AG04450 (cell line): ENCODE data around the gene METTL9. TPM values are rescaled to one million over a fixed set of nuclear protein-coding genes. Genes with fewer than 3 reads are reported as not detected.
"Not testable (repeated sequence)": the region's sequence is repeated elsewhere in the genome, so short reads cannot be mapped to it uniquely, and the experiment has no call there.

Experiments
- CTCF ChIA-PET: fragments of 300-600, 350-600 bp; formaldehyde crosslinking; extraction: SDS; loops from one replicate; lab custom pipeline; 2022; ENCODE audit warnings: antibody characterized with exemption, inconsistent platforms; lab: Charles Lee
- POLR2A ChIA-PET: fragments of 350-600 bp; formaldehyde crosslinking; extraction: SDS; loops from one replicate; lab custom pipeline; 2021; ENCODE audit warnings: antibody characterized with exemption, inconsistent platforms; lab: Yijun Ruan, JAX
- DNase-seq: peaks from one replicate; pipeline ENCODE4 v3.0.0-alpha.2; 2011; ENCODE audit warnings: low read depth, low spot score
- H3K27ac ChIP-seq: one replicate; pipeline ENCODE4 v1.5.1; 2012; ENCODE audit warnings: low read depth, low read length, control low read depth
- H3K27me3 ChIP-seq: one replicate; pipeline ENCODE4 v1.6.0; 2012; ENCODE audit warnings: low read length; ENCODE audit not compliant: control insufficient read depth, insufficient read depth
- H3K4me3 ChIP-seq: 2 replicates; pipeline ENCODE4 v1.5.1; 2011; ENCODE audit warnings: mild to moderate bottlenecking, low read depth, low read length, control low read depth
- H3K9me3 ChIP-seq: 2 replicates; pipeline ENCODE4 v1.5.1; 2012; ENCODE audit warnings: low read length; ENCODE audit not compliant: control insufficient read depth, insufficient read depth
- CTCF ChIP-seq: IDR thresholded peaks from 2 replicates; pipeline ENCODE4 v1.5.1; 2011; ENCODE audit warnings: low read depth, low read length, control low read depth, inconsistent platforms
- polyA plus RNA-seq: library from polyadenylated mRNA; depleted of rRNA; stranded (reverse); fragments of >200 nt; gene quantifications from 2 replicates; pipeline ENCODE4 v1.2.3, GENCODE V29; 2011

The METTL9 gene
- polyA plus RNA-seq, 1 experiment = 142 TPM

- Histone ChIP-seq H3K27me3 (peaks cover 8% of the 10 kb centered on the region), H3K9me3 (no peaks in the 10 kb centered on the region), H3K4me3 (no peak overlapping the region), H3K27ac (no peak overlapping the region)
- ChIA-PET CTCF (interaction anchor here (0.5 to 5.2 kb wide), 3 partner anchors 8 to 44 kb away, joined by 4 to 67 read pairs (median 5); no protein-coding TSS in a partner anchor), POLR2A (no interaction called here)
- TF ChIP-seq CTCF = no peak
- DNase-seq = no peak
Measured at GRCh38 chr16:21664801-21665492, 65.6 kb downstream of the METTL9 start.

- CTCF ChIA-PET = interaction anchor here (1.1 to 5.2 kb wide), 2 partner anchors 9 to 42 kb away, joined by 4 to 67 read pairs; no protein-coding TSS in a partner anchor
- Histone ChIP-seq H3K27me3 (peaks cover 8% of the 10 kb centered on the region), H3K4me3 (no peak overlapping the region), H3K9me3 (no peaks in the 10 kb centered on the region), H3K27ac (no peak overlapping the region)
- POLR2A ChIA-PET = no interaction called here
- no peak for TF ChIP-seq CTCF
- no peak for DNase-seq
Measured at GRCh38 chr16:21666772-21667171, 67.4 kb downstream of the METTL9 start.

GRCh38 chr16:21667575-21667974, 68.2 kb downstream of the METTL9 start:
- no peaks in the 10 kb centered on the region for H3K9me3 ChIP-seq
- no peak for TF ChIP-seq CTCF
- DNase-seq = no peak
- H3K27ac ChIP-seq = no peak overlapping the region
- ChIA-PET POLR2A (no interaction called here), CTCF (interaction anchor here (1.0 to 5.2 kb wide), 2 partner anchors 10 to 41 kb away, joined by 3 to 67 read pairs; no protein-coding TSS in a partner anchor)
- peaks cover 8% of the 10 kb centered on the region for H3K27me3 ChIP-seq
- H3K4me3 ChIP-seq = no peak overlapping the region

- ChIA-PET POLR2A (no interaction called here), CTCF (interaction anchor here (1.5 kb wide), 1 partner anchor 16 kb away, joined by 4 read pairs; no protein-coding TSS in a partner anchor)
- Histone ChIP-seq H3K27ac (no peak overlapping the region), H3K4me3 (no peak overlapping the region), H3K27me3 (peaks cover 4% of the 10 kb centered on the region), H3K9me3 (no peaks in the 10 kb centered on the region)
- no peak for TF ChIP-seq CTCF
- no peak for DNase-seq
Measured at GRCh38 chr16:21673469-21673868, 74.1 kb downstream of the METTL9 start.

GRCh38 chr16:21674456-21674855, 75.1 kb downstream of the METTL9 start:
- H3K27ac ChIP-seq, H3K9me3 ChIP-seq, DNase-seq, H3K4me3 ChIP-seq, H3K27me3 ChIP-seq: not testable (repeated sequence)
- ChIA-PET POLR2A (interaction anchor here (0.7 kb wide), 1 partner anchor 14 kb away, joined by 4 read pairs; no protein-coding TSS in a partner anchor), CTCF (interaction anchor here (1.3 kb wide), 1 partner anchor 17 kb away, joined by 4 read pairs; no protein-coding TSS in a partner anchor)

GRCh38 chr16:21680714-21681113, 81.3 kb downstream of the METTL9 start:
- H3K27ac ChIP-seq, H3K4me3 ChIP-seq, DNase-seq, H3K27me3 ChIP-seq, POLR2A ChIA-PET, H3K9me3 ChIP-seq: not testable (repeated sequence)
- CTCF ChIA-PET = interaction anchor here (1.4 to 2.6 kb wide), 2 partner anchors 24 to 28 kb away, joined by 4 to 9 read pairs; no protein-coding TSS in a partner anchor
